ENCODE measurements around the gene TREH.

DNA sequence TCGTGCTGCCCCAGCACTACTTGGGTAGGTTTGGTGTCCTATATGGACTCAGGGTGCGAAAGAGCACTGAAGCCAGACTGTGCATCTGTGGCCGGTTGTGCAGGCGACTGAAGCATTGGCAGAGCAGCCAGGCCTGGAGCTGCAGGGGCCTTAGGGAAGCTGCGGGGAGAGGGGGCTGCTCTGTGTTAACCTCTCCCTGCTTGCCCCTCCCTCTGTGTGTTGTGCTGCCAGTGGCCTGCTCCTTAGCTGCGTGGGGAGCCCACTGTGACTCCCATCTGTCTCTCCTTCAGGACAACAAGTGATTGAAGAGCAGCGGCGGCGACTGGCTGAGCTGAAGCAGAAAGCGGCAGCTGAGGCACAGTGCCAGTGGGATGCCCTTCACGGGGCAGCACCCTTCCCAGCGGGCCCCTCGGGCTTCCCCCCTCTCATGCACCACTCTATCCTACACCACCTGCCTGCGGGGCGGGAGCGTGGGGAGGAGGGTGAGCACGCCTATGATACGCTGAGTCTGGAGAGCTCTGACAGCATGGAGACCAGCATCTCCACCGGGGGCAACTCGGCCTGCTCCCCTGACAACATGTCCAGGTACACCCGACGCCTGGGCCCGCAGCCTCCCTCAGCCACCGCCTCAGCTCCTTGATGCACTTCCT, 34.3 kb downstream of the TREH start:
- TF ChIP-seq EZH2 (IDR thresholded peaks at IDR 0.05) (no peak), POLR2AphosphoS5 (IDR thresholded peaks at IDR 0.05; ENCODE audit: borderline replicate concordance, low read depth, low read length) (no peak)

All from SK-N-MC (cell line).